HG02623 (cell line): ENCODE measurements around the gene FNDC3B.

ENCODE experiments used
- ATAC-seq: cut with Tn5 transposase; IDR thresholded peaks from one replicate; pipeline ENCODE4 v1.9.1; 2021; ENCODE audit warnings: moderate library complexity; ENCODE audit not compliant: unreplicated experiment

FNDC3B gene

DNA sequence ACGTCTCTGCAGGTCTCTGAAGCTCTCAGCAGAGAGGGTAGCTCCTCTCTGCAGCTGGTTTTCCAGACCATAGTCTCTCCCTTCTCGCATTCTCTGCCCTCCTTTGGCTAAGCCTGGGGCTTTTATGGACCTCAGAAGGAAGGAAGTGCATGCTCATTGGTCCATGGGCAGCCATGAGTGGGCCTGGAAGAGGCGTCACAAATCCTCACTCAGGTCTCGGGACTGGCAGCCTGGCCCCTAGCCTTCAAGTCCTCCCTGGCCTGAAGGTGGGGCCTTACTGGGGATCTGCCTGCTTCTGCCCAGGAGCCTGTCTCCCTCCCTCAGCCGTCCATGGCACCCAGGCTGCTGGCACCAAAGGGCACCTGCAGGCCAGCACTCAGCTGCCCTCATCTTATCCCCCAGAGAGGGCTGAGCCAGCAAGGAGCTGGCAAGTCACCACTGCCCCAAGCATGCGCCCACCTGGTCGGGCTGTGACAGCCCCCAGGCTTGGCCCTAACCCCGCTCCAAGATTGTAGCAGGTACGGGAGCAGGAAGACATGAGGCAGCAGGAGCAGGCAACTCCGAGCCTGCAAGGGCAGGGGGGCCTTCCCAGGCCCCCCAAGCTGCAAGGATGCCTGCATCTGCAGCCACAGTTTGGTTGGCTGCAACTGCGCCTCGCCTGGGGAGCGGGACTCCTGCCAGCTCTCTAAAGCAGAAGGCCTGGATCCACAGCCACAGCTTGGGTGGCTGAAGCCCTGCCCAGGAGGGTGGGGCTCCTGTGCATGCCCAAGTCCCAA lies 371.5 kb downstream of the FNDC3B start:
- no peak for ATAC-seq

DNA sequence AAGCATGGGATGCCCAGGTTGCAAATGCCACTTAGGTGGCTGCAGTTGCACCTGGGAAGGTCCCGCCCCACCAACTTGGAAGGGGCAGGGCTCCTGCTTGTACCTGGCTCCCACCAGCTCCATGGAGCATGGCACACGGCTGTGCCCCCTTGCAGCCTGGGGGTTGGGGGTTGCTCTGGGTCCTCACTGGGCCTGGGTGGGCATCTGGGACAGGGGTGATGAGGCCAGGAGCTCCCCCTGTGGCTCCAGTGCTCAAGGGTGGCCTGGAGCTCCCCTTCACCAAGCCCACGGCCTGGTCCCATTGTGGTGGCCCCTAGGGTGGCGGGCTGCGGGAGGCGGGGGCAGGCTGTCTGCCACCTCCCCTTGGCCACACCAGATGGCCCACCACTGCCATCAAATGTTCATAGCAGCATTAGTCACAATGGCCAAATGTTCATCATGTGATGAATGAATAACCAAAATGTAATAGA lies 372.1 kb downstream of the FNDC3B start:
- no peak for ATAC-seq

GRCh38 chr3:172415323-172415722 lies 375.9 kb downstream of the FNDC3B start:
- no peak for ATAC-seq

- ATAC-seq, result no peak
Observed at GRCh38 chr3:172437713-172438112, 398.3 kb downstream of the FNDC3B start.

GRCh38 chr3:172438186-172438585 lies 398.8 kb downstream of the FNDC3B start:
- no peak for ATAC-seq

DNA sequence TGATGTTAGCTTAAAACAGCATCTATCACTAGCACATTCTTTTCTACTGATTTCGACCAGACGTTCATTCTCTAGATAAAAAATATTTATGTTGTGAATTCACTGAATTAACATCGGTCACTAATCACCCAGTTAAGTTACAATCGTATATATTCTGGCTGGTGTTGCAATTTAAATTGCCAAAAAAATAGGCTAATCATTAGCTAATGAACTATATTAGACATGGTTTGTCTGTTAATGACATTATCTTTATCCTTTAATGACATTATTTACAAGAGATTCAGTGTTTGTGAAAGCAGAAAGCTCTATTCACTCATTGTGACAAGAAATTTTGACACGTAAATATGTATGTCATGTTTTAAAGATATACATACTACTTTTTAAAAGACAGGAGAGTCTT lies 402.2 kb downstream of the FNDC3B start:
- no peak for ATAC-seq

GRCh38 chr3:172442606-172443005 lies 403.2 kb downstream of the FNDC3B start:
- no peak for ATAC-seq

- no peak for ATAC-seq
Observed at GRCh38 chr3:172444821-172445220, 405.4 kb downstream of the FNDC3B start.

DNA sequence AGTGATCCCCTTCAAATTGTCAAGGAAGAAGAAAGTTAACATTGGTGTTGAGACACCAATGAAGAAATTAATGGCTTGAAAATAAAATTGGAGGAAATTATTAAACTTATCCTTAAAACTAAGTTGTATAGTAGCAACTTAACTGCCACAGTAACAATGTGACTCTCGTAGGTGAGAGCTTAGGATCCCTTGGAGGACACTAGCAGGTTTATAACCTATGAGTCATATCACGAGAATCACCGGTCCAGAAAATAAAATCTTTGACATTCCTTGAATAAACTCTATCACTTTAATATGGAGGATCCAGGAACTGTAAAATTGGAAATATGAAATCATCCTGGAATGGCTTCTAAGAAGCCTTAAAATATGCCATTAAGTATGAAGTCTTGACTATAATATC lies 406.8 kb downstream of the FNDC3B start:
- no peak for ATAC-seq

- ATAC-seq, result no peak
Observed at GRCh38 chr3:172447611-172448579, 408.5 kb downstream of the FNDC3B start, which contains the start of gene GHSR. Gene GHSR (minus strand): TSS chr3:172448456. CDS start chr3:172448413, 43 bp downstream.

DNA sequence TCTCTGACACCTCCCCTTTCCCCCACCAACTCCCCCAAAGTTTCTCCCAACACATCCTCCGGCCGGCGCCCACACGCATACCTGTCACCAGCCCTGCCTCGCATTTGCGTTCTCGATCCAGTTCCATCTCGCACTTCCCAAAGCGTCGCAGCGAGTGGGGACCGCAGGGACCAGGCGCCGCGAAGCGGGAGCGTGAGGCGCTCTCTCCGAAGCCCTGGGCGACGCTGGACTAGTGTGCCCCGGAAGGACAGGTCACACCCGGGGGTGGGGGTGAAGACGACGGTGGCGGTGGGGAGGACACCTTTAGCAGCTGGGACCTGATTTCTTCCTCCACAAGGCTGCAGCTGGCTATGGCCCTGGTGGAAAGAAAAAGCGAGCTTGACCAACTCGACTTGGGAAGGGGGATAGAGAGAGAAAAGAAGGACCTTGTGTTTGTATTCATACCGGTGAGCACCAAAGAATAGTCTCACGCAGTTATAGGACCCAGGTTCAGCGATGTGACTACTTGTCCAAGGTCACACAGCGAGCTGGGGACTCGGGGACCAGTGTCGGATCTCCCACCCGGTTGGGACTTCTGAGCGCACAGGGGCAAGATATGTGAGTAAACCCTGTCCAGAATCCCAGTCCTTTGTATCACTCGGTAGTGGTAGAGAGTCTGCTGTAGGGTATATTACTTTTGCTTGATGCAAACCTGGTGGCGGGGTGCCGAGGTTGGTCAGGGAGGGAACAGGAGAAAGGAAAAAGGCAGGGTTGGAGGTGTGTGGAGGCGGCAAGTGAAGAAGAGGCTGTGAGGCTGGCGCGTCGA lies 409.5 kb downstream of the FNDC3B start:
- no peak for ATAC-seq

DNA sequence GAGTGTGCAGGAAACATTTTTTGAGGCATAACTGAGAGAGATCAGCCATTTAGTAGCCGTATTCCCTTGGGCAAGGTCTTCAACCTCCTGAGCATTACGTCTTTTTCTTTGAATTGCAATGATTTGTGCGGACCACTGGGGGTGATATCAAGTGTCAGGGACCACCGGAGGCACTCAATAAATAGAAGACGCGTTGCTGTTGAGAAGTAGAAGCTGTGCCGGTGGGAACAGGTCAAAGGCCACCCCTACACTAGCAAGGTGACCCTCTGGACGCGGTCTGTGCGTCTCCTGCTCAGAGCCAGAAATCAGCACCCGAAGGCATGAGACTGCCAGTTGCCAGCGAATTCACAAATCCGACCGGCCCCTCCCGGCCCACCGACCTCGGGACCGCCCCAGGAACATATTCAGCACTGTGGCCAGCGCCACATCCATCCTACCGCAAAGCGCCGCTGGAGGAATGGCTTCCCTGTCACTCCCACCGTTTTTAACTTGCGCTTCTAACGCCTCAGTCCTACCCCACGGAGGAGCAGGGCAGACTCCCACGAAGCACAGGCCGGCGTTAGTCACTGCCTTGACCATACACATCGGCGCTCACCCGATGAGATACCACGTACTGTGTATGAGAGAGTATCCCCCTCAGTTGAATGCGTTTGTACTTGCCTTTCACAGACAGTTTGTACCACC lies 410.2 kb downstream of the FNDC3B start:
- no peak for ATAC-seq
